ENCODE data around the gene DAB2. TPM values are rescaled to one million over a fixed set of nuclear protein-coding genes. Genes with fewer than 3 reads are reported as not detected.

The DAB2 gene
- total and polyA plus RNA-seq, 2 of the 8 experiments (the other 6 are each of a cell fraction or from before 2014, with no cell fraction given): 2.6 to 4.9 TPM

DNA sequence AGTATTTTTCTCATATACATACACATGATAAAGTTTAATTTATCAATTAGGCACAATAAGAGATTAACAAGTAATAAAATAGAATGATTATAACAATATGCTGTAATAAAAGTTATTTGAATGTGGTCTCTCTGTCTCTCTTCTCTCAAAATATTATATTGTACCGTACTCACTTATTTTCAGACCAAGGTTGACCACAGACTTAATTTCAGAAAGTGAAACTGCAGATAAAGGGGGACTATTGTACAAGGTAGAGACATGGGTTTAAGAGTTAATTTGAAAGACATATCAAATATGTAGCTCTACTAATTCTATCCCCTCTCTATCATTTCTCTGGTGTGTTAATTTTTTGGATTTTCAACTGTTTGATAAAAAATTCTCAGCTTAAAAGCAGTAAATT lies 40.5 kb downstream of the DAB2 start (continued):
- TF ChIP-seq, protein P1, sequence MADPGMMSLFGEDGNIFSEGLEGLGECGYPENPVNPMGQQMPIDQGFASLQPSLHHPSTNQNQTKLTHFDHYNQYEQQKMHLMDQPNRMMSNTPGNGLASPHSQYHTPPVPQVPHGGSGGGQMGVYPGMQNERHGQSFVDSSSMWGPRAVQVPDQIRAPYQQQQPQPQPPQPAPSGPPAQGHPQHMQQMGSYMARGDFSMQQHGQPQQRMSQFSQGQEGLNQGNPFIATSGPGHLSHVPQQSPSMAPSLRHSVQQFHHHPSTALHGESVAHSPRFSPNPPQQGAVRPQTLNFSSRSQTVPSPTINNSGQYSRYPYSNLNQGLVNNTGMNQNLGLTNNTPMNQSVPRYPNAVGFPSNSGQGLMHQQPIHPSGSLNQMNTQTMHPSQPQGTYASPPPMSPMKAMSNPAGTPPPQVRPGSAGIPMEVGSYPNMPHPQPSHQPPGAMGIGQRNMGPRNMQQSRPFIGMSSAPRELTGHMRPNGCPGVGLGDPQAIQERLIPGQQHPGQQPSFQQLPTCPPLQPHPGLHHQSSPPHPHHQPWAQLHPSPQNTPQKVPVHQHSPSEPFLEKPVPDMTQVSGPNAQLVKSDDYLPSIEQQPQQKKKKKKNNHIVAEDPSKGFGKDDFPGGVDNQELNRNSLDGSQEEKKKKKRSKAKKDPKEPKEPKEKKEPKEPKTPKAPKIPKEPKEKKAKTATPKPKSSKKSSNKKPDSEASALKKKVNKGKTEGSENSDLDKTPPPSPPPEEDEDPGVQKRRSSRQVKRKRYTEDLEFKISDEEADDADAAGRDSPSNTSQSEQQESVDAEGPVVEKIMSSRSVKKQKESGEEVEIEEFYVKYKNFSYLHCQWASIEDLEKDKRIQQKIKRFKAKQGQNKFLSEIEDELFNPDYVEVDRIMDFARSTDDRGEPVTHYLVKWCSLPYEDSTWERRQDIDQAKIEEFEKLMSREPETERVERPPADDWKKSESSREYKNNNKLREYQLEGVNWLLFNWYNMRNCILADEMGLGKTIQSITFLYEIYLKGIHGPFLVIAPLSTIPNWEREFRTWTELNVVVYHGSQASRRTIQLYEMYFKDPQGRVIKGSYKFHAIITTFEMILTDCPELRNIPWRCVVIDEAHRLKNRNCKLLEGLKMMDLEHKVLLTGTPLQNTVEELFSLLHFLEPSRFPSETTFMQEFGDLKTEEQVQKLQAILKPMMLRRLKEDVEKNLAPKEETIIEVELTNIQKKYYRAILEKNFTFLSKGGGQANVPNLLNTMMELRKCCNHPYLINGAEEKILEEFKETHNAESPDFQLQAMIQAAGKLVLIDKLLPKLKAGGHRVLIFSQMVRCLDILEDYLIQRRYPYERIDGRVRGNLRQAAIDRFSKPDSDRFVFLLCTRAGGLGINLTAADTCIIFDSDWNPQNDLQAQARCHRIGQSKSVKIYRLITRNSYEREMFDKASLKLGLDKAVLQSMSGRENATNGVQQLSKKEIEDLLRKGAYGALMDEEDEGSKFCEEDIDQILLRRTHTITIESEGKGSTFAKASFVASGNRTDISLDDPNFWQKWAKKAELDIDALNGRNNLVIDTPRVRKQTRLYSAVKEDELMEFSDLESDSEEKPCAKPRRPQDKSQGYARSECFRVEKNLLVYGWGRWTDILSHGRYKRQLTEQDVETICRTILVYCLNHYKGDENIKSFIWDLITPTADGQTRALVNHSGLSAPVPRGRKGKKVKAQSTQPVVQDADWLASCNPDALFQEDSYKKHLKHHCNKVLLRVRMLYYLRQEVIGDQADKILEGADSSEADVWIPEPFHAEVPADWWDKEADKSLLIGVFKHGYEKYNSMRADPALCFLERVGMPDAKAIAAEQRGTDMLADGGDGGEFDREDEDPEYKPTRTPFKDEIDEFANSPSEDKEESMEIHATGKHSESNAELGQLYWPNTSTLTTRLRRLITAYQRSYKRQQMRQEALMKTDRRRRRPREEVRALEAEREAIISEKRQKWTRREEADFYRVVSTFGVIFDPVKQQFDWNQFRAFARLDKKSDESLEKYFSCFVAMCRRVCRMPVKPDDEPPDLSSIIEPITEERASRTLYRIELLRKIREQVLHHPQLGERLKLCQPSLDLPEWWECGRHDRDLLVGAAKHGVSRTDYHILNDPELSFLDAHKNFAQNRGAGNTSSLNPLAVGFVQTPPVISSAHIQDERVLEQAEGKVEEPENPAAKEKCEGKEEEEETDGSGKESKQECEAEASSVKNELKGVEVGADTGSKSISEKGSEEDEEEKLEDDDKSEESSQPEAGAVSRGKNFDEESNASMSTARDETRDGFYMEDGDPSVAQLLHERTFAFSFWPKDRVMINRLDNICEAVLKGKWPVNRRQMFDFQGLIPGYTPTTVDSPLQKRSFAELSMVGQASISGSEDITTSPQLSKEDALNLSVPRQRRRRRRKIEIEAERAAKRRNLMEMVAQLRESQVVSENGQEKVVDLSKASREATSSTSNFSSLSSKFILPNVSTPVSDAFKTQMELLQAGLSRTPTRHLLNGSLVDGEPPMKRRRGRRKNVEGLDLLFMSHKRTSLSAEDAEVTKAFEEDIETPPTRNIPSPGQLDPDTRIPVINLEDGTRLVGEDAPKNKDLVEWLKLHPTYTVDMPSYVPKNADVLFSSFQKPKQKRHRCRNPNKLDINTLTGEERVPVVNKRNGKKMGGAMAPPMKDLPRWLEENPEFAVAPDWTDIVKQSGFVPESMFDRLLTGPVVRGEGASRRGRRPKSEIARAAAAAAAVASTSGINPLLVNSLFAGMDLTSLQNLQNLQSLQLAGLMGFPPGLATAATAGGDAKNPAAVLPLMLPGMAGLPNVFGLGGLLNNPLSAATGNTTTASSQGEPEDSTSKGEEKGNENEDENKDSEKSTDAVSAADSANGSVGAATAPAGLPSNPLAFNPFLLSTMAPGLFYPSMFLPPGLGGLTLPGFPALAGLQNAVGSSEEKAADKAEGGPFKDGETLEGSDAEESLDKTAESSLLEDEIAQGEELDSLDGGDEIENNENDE (IDR thresholded peaks at IDR 0.05; ENCODE audit: insufficient replicate concordance, low read length): no peak
- no peak for TF ChIP-seq JUN (IDR thresholded peaks at IDR 0.05; ENCODE audit: low read depth, low read length)
- no peak for TF ChIP-seq ZNF274 (IDR thresholded peaks at IDR 0.05; ENCODE audit: borderline replicate concordance, extremely low read depth, low read length)
